ENCODE results near the gene SLC35B3.
"Not testable (repeated sequence)": the region's sequence is repeated elsewhere in the genome, so short reads cannot be mapped to it uniquely, and the experiment has no call there.

Gene SLC35B3

GRCh38 chr6:8435093-8435844, at the start of gene SLC35B3:
TSS of gene SLC35B3 (minus strand) at chr6:8435545.
- DNase-seq (ENCODE audit: low read depth in 4 of 4, low spot score in 1 of 4) = peak; percentile 93 to 99 (median 98)

GRCh38 chr6:8483650-8484049, 48.3 kb upstream of the SLC35B3 start:
- no peak for DNase-seq (ENCODE audit: low read depth in 4 of 4, low spot score in 1 of 4)

GRCh38 chr6:8481727-8482126, 46.4 kb upstream of the SLC35B3 start:
- no peak for DNase-seq (ENCODE audit: low read depth in 4 of 4, low spot score in 1 of 4)

- no peak for DNase-seq (ENCODE audit: low read depth in 4 of 4, low spot score in 1 of 4)
These were observed 43.1 kb upstream of the SLC35B3 start for GRCh38 chr6:8478418-8478817.

- no peak for DNase-seq (ENCODE audit: low read depth in 4 of 4, low spot score in 1 of 4)
These were observed 41.3 kb upstream of the SLC35B3 start for GRCh38 chr6:8476656-8477055.

GRCh38 chr6:8468552-8469356, 33.4 kb upstream of the SLC35B3 start:
- DNase-seq (ENCODE audit: low read depth in 4 of 4, low spot score in 1 of 4) = no peak

GRCh38 chr6:8462694-8463093, 27.3 kb upstream of the SLC35B3 start:
- DNase-seq (ENCODE audit: low read depth in 4 of 4, low spot score in 1 of 4) = no peak

GRCh38 chr6:8462169-8462568, 26.8 kb upstream of the SLC35B3 start:
- DNase-seq (ENCODE audit: low read depth in 4 of 4, low spot score in 1 of 4) = no peak

- no peak for DNase-seq (ENCODE audit: low read depth in 4 of 4, low spot score in 1 of 4)
These were observed 11.0 kb upstream of the SLC35B3 start for GRCh38 chr6:8446391-8446790.

- not testable (repeated sequence) for DNase-seq (ENCODE audit: low read depth in 4 of 4, low spot score in 1 of 4)
These were observed 10.6 kb upstream of the SLC35B3 start for GRCh38 chr6:8445930-8446329.

- DNase-seq (ENCODE audit: low read depth in 4 of 4, low spot score in 1 of 4) = no peak
These were observed 6.8 kb upstream of the SLC35B3 start for GRCh38 chr6:8442150-8442549.

GRCh38 chr6:8441452-8441851, 6.1 kb upstream of the SLC35B3 start:
- DNase-seq (ENCODE audit: low read depth in 4 of 4, low spot score in 1 of 4) = no peak

GRCh38 chr6:8439601-8440268, 4.4 kb upstream of the SLC35B3 start:
- no peak for DNase-seq (ENCODE audit: low read depth in 4 of 4, low spot score in 1 of 4)

- no peak for DNase-seq (ENCODE audit: low read depth in 4 of 4, low spot score in 1 of 4)
These were observed 2.5 kb upstream of the SLC35B3 start for GRCh38 chr6:8437813-8438212.

GRCh38 chr6:8436966-8437365, 1.6 kb upstream of the SLC35B3 start:
- no peak for DNase-seq (ENCODE audit: low read depth in 4 of 4, low spot score in 1 of 4)

GRCh38 chr6:8435845-8436168, 462 bp upstream of the SLC35B3 start:
- DNase-seq (ENCODE audit: low read depth in 4 of 4, low spot score in 1 of 4) = no peak

GRCh38 chr6:8434727-8435092, 635 bp downstream of the SLC35B3 start:
- no peak for DNase-seq (ENCODE audit: low read depth in 4 of 4, low spot score in 1 of 4)

GRCh38 chr6:8432614-8433013, 2.7 kb downstream of the SLC35B3 start:
- no peak for DNase-seq (ENCODE audit: low read depth in 4 of 4, low spot score in 1 of 4)

- no peak for DNase-seq (ENCODE audit: low read depth in 4 of 4, low spot score in 1 of 4)
These were observed 5.5 kb downstream of the SLC35B3 start for GRCh38 chr6:8429821-8430220.

GRCh38 chr6:8426544-8426943, 8.8 kb downstream of the SLC35B3 start:
- not testable (repeated sequence) for DNase-seq (ENCODE audit: low read depth in 4 of 4, low spot score in 1 of 4)

- no peak for DNase-seq (ENCODE audit: low read depth in 4 of 4, low spot score in 1 of 4)
These were observed 15.2 kb downstream of the SLC35B3 start for GRCh38 chr6:8420031-8420588.

- no peak for DNase-seq (ENCODE audit: low read depth in 4 of 4, low spot score in 1 of 4)
These were observed 19.4 kb downstream of the SLC35B3 start for GRCh38 chr6:8415913-8416312.
